SU-DHL-6 (cell line): ENCODE data around the gene PDE7B.

Experiments
- EZH2phosphoT487 ChIP-seq: fragments of 200-600 bp; sonication (generic), shearing (Covaris generic); conservative IDR thresholded peaks from 2 replicates; pipeline ENCODE4 v1.6.1; 2018; ENCODE audit warnings: mild to moderate bottlenecking, antibody characterized with exemption, low read length, moderate library complexity, mixed read lengths
- TF ChIP-seq, protein P1 (sequence below): fragments of 200-600 bp; sonication (generic); IDR thresholded peaks from one replicate; pipeline ENCODE4 v1.5.1; 2017; ENCODE audit warnings: antibody characterized with exemption, mild to moderate bottlenecking, low read length, moderate library complexity; ENCODE audit not compliant: insufficient read depth, poor library complexity, severe bottlenecking

DNA sequence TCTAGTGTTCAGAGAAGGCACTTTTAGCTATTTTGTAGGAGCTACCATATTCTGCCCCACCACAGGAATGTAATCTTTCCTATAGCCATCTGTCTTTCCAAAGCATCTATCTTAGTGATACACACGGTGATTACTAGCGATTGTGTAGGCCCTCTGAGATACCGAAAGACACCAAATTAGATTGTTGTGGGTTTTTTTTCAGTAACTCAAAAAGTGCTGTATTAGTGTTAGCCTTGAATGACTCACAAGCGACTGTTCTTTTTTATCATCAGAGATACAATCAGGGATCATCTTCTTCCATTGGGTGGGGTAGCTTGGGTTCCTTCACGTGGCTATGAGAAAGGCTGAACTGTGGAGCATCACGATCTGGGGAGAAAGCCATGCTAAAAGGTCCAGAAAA, 238.4 kb downstream of the PDE7B start:
- TF ChIP-seq, protein P1, sequence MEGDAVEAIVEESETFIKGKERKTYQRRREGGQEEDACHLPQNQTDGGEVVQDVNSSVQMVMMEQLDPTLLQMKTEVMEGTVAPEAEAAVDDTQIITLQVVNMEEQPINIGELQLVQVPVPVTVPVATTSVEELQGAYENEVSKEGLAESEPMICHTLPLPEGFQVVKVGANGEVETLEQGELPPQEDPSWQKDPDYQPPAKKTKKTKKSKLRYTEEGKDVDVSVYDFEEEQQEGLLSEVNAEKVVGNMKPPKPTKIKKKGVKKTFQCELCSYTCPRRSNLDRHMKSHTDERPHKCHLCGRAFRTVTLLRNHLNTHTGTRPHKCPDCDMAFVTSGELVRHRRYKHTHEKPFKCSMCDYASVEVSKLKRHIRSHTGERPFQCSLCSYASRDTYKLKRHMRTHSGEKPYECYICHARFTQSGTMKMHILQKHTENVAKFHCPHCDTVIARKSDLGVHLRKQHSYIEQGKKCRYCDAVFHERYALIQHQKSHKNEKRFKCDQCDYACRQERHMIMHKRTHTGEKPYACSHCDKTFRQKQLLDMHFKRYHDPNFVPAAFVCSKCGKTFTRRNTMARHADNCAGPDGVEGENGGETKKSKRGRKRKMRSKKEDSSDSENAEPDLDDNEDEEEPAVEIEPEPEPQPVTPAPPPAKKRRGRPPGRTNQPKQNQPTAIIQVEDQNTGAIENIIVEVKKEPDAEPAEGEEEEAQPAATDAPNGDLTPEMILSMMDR = no peak
- TF ChIP-seq EZH2phosphoT487 = no peak
